ENCODE data around the gene COMMD1. TPM values are rescaled to one million over a fixed set of nuclear protein-coding genes. Genes with fewer than 3 reads are reported as not detected.

The COMMD1 gene
- total and polyA plus RNA-seq, 2 donors (not counting 3 experiments of a cell fraction or from before 2014, with no cell fraction given) = 39.5 to 57.1 TPM

GRCh38 chr2:62071760-62072680 lies 166.5 kb downstream of the COMMD1 start:
- Histone ChIP-seq H3K9me1 (replicated peaks; ENCODE audit: control insufficient read depth, extremely low read depth, insufficient read depth, low read length) (no peaks in the 10 kb centered on the region), H3K4me3 (replicated peaks in 1 of 3; ENCODE audit: insufficient read depth in 1 of 3, low read depth in 1 of 3, low read length in 3 of 3) (no peak overlapping the region), H3K4me2 (ENCODE audit: insufficient read depth, low read length) (no peak overlapping the region), H3K4me1 (ENCODE audit: control insufficient read depth, extremely low read depth, insufficient read depth, low read length) (no peaks in the 10 kb centered on the region), H3K9me3 (replicated peaks; ENCODE audit: control insufficient read depth, insufficient read depth, low read length) (no peaks in the 10 kb centered on the region), H4K20me1 (replicated peaks; ENCODE audit: control insufficient read depth, extremely low read depth, insufficient read depth, low read length) (no peaks in the 10 kb centered on the region), H3K36me3 (ENCODE audit: control insufficient read depth in 2 of 2, extremely low read depth in 1 of 2, insufficient read depth in 2 of 2, low read length in 2 of 2) (peaks cover 0 to 4% of the 10 kb centered on the region in 2 experiments), H3K79me2 (ENCODE audit: control insufficient read depth, insufficient read depth, low read length) (no peaks in the 10 kb centered on the region), H3K9ac (replicated peaks; ENCODE audit: extremely low read depth, insufficient read depth, low read length) (no peak overlapping the region), H3K27ac (ENCODE audit: insufficient read depth, low read depth, low read length) (no peak overlapping the region), H2AFZ (ENCODE audit: low read depth, low read length) (no peak overlapping the region), H3K27me3 (ENCODE audit: control insufficient read depth in 2 of 2, insufficient read depth in 2 of 2, low read length in 2 of 2) (no peaks in the 10 kb centered on the region)
- DNase-seq (ENCODE audit: low read depth, low spot score) = no peak
- no peak for FAIRE-seq
- intact Hi-C loops (cut with micrococcal nuclease) = no loop called here
- ChIA-PET CTCF (no interaction called here), POLR2A (no interaction called here)
- dilution Hi-C loops (cut with MboI; ENCODE audit: extremely low pct_ligation_motif_present, low sequenced_read_pairs) = no loop called here
- no TSS peak for BruUV-seq (replicated peaks)
- TF ChIP-seq MAX (IDR thresholded peaks at IDR 0.05; ENCODE audit: insufficient read depth, insufficient read length) (no peak), GATA2 (IDR thresholded peaks at IDR 0.05; ENCODE audit: insufficient read depth, insufficient read length, low read depth, low read length) (no peak)

GRCh38 chr2:62074233-62074632 lies 168.8 kb downstream of the COMMD1 start:
- H3K9me3 ChIP-seq (replicated peaks; ENCODE audit: control insufficient read depth, insufficient read depth, low read length) = no peaks in the 10 kb centered on the region
- H3K9me1 ChIP-seq (replicated peaks; ENCODE audit: control insufficient read depth, extremely low read depth, insufficient read depth, low read length) = no peaks in the 10 kb centered on the region
- intact Hi-C loops (cut with micrococcal nuclease) = no loop called here
- H3K4me3 ChIP-seq (replicated peaks in 1 of 3; ENCODE audit: insufficient read depth in 1 of 3, low read depth in 1 of 3, low read length in 3 of 3) = no peak overlapping the region
- no peak overlapping the region for H3K9ac ChIP-seq (replicated peaks; ENCODE audit: extremely low read depth, insufficient read depth, low read length)
- no peaks in the 10 kb centered on the region for H3K27me3 ChIP-seq (ENCODE audit: control insufficient read depth in 2 of 2, insufficient read depth in 2 of 2, low read length in 2 of 2)
- dilution Hi-C loops (cut with MboI; ENCODE audit: extremely low pct_ligation_motif_present, low sequenced_read_pairs) = no loop called here
- FAIRE-seq (no peak), DNase-seq (ENCODE audit: low read depth, low spot score) (no peak)
- H4K20me1 ChIP-seq (replicated peaks; ENCODE audit: control insufficient read depth, extremely low read depth, insufficient read depth, low read length) = no peaks in the 10 kb centered on the region
- H3K36me3 ChIP-seq (ENCODE audit: control insufficient read depth in 2 of 2, extremely low read depth in 1 of 2, insufficient read depth in 2 of 2, low read length in 2 of 2) = peaks cover 0 to 4% of the 10 kb centered on the region in 2 experiments
- no TSS peak for BruUV-seq (replicated peaks)
- H2AFZ ChIP-seq (ENCODE audit: low read depth, low read length) = no peak overlapping the region
- TF ChIP-seq CTCF (IDR thresholded peaks at IDR 0.05; ENCODE audit: extremely low read depth in 1 of 2, insufficient read depth in 1 of 2, low read depth in 1 of 2, low read length in 2 of 2) (no peak), GATA2 (IDR thresholded peaks at IDR 0.05; ENCODE audit: insufficient read depth, insufficient read length, low read depth, low read length) (no peak), FOS (IDR thresholded peaks at IDR 0.05; ENCODE audit: borderline replicate concordance, insufficient read depth, low read length) (no peak), JUN (IDR thresholded peaks at IDR 0.05; ENCODE audit: borderline replicate concordance, insufficient read depth, insufficient read length, low read depth) (no peak), POLR2AphosphoS5 (IDR thresholded peaks at IDR 0.05; ENCODE audit: insufficient read depth, low read depth, low read length) (no peak), MYC (IDR thresholded peaks at IDR 0.05; ENCODE audit: low read depth, low read length) (no peak), MAX (IDR thresholded peaks at IDR 0.05; ENCODE audit: insufficient read depth, insufficient read length) (no peak), POLR2A (IDR thresholded peaks at IDR 0.05; ENCODE audit: low read depth, low read length) (no peak), EZH2 (IDR thresholded peaks at IDR 0.05; ENCODE audit: borderline replicate concordance, low read depth, low read length, severe bottlenecking) (no peak)
- H3K4me1 ChIP-seq (ENCODE audit: control insufficient read depth, extremely low read depth, insufficient read depth, low read length) = no peaks in the 10 kb centered on the region
- POLR2A ChIA-PET = no interaction called here
- no peak overlapping the region for H3K4me2 ChIP-seq (ENCODE audit: insufficient read depth, low read length)
- H3K79me2 ChIP-seq (ENCODE audit: control insufficient read depth, insufficient read depth, low read length) = no peaks in the 10 kb centered on the region
- CTCF ChIA-PET = no interaction called here
- no peak overlapping the region for H3K27ac ChIP-seq (ENCODE audit: insufficient read depth, low read depth, low read length)
